ENCODE data around the gene TLR3.

DNA sequence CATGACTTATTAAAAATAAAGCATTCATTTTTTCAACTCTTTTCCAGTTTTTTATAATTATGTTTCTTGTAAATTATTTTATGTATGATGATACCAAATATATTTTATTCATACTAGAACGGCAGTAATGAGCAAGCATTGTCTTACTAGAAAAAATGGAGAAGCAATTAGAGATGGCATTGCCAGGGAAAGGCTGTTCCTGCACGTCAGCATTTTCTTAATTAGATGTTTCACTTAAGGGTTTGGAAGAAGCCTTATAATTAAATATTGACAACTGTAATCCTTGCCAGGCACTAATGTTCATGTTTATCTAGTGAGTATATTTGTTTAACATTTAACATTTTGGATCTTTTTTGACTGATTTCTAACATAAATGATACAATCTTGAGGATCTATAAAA, 52.1 kb downstream of the TLR3 start:
- TF ChIP-seq, protein P1, sequence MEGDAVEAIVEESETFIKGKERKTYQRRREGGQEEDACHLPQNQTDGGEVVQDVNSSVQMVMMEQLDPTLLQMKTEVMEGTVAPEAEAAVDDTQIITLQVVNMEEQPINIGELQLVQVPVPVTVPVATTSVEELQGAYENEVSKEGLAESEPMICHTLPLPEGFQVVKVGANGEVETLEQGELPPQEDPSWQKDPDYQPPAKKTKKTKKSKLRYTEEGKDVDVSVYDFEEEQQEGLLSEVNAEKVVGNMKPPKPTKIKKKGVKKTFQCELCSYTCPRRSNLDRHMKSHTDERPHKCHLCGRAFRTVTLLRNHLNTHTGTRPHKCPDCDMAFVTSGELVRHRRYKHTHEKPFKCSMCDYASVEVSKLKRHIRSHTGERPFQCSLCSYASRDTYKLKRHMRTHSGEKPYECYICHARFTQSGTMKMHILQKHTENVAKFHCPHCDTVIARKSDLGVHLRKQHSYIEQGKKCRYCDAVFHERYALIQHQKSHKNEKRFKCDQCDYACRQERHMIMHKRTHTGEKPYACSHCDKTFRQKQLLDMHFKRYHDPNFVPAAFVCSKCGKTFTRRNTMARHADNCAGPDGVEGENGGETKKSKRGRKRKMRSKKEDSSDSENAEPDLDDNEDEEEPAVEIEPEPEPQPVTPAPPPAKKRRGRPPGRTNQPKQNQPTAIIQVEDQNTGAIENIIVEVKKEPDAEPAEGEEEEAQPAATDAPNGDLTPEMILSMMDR (IDR thresholded peaks at IDR 0.05): no peak
- TF ChIP-seq POLR2A (IDR thresholded peaks at IDR 0.05) (no peak), POLR2AphosphoS5 (IDR thresholded peaks at IDR 0.05) (no peak)
